GM12875 (cell line): ENCODE data around the gene CREB5.

Source experiments
- H3K4me3 ChIP-seq: one replicate; pipeline ENCODE4 v1.5.1; 2011; ENCODE audit warnings: low read depth, low read length, control low read depth
- CTCF ChIP-seq: IDR thresholded peaks from 2 replicates; pipeline ENCODE4 v1.5.1; 2011; ENCODE audit warnings: low read depth, mild to moderate bottlenecking, control low read depth, inconsistent platforms, low read length, moderate library complexity, borderline replicate concordance; ENCODE audit not compliant: insufficient read depth

CREB5 gene

GRCh38 chr7:28855538-28856217 is 443.4 kb downstream of the CREB5 start:
- H3K4me3 ChIP-seq: no peak overlapping the region
- no peak for TF ChIP-seq CTCF

- no peak for TF ChIP-seq CTCF
- no peak overlapping the region for H3K4me3 ChIP-seq
These were observed 444.3 kb downstream of the CREB5 start for GRCh38 chr7:28856656-28857055.

- no peak overlapping the region for H3K4me3 ChIP-seq
- no peak for TF ChIP-seq CTCF
These were observed 445.9 kb downstream of the CREB5 start for GRCh38 chr7:28858206-28858605.

- no peak for TF ChIP-seq CTCF
- H3K4me3 ChIP-seq: no peak overlapping the region
These were observed 446.6 kb downstream of the CREB5 start for GRCh38 chr7:28858895-28859294.

GRCh38 chr7:28861825-28862224 is 449.5 kb downstream of the CREB5 start:
- no peak for TF ChIP-seq CTCF
- H3K4me3 ChIP-seq: no peak overlapping the region

GRCh38 chr7:28862595-28863272 is 450.4 kb downstream of the CREB5 start:
- H3K4me3 ChIP-seq: no peak overlapping the region
- no peak for TF ChIP-seq CTCF

GRCh38 chr7:28865601-28866144 is 453.4 kb downstream of the CREB5 start:
- H3K4me3 ChIP-seq: no peak overlapping the region
- no peak for TF ChIP-seq CTCF
